ENCODE measurements around the gene CTIF.
A peak's percentile ranks its signal among the peaks of the same experiment; 100 is the strongest.

CTIF gene

DNA sequence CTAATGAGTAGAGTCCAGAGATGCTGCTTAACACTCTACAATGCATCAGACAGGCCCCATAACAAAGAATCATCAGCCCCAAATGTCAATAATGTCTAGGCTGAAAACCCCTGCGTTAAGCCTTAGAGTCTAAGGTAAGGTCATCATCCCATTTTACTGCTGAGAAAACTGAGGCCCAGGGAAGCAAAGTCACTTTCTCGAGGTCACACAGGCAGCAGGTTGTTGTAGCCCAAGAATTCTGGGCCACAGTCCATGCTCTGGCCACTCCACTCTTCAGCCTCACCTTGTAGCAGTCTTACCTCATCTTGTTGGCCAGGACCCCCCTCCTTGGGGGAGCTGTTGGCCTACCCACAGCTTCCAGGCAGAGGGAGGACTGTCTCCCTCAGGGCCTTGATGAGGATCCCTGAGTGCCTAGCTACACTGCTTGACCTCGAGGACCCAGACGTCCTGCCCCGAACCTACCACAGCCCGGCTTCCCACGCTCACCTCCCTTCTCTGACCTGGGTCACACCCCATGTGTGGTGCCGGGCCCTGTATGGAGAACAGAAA is 357.6 kb downstream of the CTIF start:
- no peak for DNase-seq

DNA sequence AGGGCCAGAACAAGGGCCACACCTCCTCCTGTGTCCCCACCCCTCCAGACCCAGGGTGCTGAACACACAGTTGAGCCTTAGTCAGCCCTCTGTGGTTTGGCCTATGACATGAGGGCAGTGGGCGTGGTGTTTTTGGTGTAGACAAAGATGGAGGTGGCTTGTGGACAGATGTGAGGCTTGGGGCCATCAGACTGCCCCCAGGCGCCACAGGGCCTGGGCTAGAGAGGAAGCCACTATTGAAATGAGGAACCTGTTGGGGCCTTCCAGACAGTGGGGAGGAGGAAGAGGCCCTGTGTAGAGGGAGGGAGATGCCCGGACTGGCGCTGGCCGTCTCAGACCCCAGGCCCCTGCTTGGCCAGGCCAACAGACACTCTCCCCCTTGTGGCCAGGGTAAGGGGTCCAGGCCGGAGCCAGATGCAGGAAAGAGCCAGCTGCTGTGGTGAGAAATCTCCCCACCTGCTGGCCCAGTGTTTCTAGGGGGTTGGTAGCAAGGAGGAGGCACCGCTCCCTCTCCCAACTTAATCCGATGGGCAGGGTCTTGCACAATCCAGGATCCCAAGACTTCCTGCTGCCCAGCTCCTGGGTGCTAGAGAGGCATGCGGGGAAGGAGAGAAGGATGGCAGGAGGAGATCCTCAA is 358.2 kb downstream of the CTIF start:
- DNase-seq, result no peak

DNA sequence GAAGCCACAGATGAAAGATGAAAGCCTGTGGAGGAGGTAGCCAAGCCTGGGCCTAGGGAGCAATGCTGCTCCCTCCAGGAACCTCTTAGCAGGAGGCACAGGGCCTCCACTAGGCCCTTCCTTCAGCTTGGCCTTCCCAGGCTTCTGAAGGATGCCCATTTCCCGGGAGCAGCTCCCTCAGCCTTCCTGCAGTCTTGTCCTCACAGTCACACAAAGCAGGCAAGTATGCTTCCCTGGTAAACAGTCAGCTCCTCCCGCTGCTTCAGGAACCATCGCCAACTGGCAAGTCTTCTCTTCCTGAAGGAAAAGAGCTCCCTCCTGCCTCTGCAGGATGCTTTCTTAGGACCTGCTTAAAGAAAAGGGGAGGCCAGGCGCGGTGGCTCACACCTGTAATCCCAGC is 358.7 kb downstream of the CTIF start:
- DNase-seq, result no peak

DNA sequence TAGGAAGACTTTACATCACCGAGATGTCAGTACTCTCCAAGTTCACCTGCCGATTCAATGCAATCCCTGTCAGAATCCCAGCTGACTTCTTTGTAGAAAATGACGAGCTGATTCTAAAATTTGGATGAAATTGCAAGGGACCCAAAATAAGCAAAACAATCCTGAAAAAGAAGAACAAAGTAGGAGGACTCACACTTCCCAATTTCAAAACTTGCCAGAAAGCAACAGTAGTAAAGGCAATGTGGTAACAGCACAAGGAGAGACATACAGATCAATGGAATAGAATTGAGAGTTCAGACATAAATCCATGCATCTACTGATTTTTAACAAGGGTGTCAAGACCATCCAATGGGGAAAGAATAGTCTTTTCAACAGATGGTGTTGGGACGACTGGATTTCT is 359.7 kb downstream of the CTIF start:
- no peak for DNase-seq

DNA sequence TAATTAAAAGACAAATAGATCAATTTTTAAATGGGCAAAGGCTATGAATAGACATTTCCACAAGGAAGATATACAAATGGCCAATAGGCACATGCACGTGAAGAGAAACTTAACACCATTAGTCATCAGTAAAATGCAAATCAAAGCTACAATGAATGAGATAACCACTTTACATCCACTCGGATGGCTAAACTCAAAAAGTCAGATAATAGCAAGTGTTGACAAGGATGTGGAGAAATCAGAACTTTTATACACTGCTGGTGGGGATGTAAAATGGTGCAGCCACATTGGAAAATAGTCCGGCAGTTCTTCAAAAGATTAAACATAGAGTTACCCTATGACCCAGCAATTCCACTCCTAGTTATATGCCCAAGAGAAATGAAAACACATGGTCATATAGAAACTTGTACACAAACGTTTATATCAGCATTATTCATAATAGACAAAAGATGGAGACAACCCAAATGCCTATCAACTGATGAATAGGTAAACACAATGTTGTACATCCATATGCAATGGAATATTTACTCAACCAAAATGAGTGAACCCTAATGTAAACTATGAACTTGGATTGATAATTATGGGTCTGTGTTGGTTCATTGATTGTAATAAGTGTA is 360.8 kb downstream of the CTIF start:
- DNase-seq, result no peak

DNA sequence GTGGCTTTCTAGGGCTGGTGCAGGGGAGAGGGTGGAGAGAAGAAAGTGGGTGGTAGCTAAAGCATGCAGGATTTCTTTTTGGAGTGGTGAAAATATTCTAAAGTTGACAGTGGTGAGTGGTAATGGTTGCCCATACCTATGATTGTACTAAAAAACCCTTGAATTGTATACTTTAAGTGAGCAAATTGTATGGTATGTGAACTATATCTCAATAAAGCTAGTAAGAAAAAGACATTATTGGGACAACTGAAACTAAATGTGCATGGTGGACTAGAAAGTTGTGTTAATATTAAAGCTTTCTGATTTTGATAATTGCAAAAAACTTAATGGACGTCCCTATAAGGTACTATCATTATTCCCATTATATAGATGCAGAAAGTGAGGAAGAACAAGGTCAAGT is 361.6 kb downstream of the CTIF start:
- DNase-seq, result no peak

DNA sequence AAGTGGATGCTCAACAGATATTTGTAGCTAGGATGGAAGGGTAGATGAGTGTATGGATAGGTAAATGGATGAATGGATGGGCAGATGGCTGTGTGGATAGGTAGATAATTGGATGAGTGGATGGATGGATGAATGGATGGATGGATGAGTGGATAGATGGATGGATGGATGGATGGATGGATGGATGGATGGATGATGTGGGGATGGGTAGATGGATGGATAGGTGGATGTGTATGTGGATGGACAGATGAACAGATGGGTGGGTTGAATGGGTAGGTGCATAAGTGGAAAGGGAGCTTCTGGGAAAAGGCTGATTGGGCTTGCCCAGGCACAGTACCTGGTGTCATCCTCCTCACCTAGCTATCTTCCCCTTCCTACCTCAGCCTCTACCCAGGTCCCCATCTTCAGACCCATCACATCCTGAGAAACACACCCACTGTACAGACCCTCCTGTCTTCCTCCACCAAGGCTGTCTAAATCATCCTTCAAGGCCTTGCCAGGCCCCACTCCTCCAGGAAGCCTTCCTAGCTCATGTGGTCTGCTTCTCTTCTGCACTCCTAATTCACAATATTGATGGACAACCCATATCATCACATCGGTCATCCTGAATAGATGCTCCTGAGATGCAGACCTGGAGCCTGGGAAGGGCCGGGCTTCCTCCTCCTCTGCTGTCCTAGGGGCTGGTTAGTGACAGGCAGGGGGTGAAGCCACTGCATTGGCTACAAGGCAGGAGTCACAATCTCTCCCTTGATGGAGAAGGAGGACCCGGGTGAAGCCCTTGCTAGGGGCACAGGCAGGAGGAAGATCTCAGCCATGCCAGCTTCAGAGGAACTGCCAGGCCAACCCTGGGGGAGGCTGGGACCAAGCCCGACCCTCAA is 362.6 kb downstream of the CTIF start:
- DNase-seq, result no peak

DNA sequence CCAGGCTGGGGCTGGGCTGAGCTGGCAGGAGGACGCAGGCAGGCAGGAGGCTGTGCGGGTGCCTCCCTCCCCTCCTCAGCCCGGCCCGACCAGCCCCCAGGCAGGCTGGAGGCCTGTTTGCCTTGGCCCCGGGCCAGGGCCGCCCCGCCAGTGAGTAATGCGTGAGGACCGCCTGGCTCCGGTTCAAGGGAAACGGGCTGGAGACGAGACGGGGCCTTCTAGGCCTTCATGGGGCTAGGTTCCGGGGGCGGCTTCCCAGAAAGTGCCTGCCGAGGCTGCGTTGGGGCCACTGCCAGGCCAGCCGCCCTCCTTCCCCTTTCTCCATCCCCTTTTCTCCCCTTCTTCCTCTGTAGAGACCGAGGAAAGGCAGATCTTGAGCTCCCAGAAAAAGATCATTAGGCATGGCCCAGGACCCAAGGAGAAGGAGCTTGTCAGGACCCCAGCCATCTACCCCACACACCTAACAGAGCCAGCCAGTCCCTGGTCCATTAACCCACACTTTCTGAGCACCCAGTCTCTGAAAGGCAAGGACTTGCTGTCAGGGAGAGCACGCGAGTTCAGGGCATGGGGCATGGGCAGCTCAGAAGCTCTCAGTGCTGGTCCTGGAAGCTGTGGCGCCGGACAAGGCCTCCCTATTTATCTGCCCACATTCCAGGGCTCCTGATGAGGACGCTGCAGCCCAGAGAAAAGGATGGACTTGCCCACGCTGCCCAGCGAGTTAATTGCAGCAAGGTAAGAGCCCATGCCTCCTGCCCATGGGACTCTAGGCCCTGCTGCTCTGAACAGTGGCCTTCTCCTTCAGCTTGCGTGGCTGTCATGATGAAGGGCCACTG is 363.4 kb downstream of the CTIF start:
- DNase-seq, result peak; percentile 47

DNA sequence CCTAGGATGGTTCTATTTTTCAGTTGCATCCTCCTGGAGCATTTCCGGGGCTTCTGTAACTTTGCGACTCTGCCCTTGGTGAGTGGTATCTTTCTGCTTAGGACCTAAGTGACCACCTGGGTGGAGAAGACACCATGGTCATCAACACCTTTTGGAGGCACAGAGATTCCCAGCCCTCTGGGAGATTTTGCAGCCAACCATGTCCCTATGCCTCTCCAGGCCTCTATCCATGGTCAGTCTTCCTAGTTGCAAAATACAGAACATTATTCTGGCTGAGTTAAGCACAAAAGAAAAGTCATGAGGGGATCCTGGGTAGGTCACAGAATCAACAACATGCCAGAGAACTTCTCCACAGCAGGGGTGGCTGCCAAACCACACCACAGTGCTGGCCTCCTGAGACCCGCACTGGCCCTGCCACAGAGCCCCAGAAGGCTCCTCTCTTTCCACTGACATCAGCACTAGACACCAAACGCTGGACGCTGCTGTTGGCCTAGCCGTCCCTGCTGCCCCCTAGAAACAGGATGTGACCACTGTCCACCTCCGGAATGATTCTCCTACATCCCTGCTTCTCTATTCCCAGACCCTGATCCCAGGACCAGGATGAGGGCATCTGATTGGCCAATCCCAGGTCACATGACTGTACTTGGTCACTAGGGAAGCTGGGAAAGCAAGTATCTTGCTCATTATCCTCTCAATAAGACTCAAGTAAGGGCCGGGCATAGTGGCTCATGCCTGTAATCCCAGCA is 364.2 kb downstream of the CTIF start:
- no peak for DNase-seq

DNA sequence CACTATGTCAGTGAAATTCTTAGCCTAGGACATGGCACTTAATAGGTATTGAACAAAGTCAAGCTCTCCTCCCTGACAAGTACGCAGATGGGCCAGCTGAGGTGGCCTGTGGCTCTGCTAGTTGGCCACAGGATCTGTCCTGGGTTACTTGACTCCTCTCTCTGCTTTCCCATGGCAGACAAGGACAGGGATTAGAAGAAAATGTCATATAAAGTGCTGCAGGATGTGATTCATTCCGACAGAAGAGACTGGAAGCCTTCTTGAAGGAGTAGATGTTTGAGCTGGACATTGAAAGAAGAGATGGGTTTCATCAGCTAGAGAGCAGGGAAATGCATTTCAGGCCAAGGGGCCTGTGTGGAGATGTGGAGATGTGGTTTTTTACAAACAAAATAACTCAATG is 365.3 kb downstream of the CTIF start:
- DNase-seq, result no peak

DNA sequence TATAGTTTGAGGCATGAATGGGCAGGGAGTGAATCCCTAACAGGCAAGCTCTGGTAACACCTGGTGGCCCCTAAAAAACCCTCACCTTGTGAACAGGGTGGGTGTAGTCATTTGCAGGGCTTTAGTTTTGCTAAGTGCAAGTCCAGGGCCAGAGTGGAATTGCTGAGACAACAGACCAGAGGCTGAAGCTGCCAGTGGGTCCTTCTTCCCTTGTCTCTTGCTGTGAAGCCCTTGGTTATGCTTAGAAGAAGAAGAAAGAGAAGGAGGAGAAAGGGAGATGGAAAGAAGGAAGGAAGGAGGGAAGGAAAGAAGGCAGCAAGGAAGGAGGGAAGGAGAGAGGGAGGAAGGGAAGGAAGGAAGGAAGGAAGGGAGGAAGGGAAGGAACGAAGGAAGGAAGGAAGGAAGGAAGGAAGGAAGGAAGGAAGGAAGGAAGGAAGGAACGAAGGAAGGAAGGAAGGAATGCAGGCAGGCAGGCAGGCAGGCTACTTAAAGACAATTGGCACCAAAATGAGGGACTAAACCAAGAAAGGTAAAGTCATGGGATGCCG is 366.1 kb downstream of the CTIF start:
- no peak for DNase-seq

DNA sequence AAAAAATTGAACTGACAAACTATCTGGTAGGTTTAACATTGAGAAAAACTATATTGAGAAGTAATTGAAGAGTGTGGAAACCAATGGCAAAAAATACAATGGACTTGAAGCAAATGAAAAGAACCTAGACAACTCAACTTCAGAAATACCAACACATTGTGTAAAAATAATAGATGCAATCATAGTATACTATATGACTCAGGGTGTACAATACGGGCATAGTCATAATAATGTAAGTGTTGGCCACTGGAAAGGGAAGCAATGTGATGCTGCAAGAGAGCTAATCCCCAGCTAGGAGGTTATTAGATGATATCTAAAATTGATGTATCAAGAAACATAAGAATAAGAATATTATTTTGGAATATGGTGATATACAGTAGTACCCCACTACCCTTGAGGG is 366.7 kb downstream of the CTIF start:
- no peak for DNase-seq

DNA sequence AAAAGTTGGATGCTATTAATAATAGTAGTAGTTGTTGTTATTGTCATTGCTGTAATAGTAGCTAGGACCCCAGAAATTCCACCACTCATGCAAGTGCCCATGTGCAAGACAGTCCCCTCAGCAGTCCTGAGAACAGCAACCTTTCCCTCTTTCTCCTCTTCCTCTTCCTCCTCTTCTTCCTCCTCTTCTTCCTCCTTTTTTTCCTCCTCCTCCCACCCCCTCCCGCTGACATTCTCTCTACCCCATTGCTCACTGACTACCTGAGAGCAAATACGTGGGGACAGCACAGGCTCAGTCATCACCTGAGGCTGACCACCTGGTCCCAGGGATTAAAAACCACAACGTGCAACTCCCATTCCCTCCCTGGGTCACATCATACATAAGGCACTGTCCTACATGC is 370.1 kb downstream of the CTIF start:
- DNase-seq, result no peak

DNA sequence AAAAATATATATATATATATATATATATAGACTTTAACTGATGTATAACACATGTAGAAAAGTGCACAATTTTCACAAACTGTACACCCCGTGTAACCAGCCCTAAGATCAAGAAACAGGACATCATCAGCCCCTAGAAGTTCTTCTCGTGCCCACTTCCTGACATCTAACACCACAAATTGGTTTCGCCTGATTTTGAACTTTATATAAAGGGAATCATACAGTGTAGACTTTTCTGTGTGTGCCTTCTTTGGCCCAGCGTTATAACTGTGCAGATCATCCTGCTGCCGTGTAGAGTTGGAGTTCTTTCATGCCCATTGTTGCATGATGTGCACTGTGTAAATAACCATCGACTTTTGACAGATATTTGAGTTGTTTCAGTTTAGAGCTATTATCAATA is 370.9 kb downstream of the CTIF start:
- no peak for DNase-seq

DNA sequence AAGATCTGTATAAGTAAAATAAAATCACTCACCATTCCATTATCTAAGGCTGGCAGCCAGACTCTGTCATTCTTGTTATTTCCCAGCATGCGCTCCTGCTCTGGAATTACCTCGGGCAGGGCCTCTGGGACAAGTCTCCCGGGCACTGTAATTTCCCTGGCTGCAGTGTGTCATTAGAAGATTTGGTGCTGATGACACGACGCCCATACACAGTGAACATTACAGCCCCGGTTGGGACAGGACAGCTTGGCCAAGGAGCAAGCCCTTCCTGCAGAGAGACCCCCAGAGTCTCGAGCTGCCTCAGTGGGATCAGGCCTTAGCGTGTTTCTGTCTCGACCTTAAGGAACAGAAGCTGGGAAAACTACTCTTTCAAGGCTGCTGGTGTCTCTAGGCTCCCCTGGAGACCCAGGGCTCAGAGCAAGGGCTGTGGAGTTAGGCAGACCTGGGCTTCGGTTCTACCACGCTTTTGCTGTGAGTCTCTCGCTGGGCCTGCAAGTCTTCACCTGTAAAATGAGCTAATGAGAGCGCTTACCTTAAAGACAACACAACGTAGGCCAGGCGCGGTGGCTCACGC is 372.2 kb downstream of the CTIF start:
- DNase-seq, result no peak

All from GOT3 (cell line).